ENCODE measurements around the gene PARVG.
A peak's percentile ranks its signal among the peaks of the same experiment; 100 is the strongest.

Gene PARVG

DNA sequence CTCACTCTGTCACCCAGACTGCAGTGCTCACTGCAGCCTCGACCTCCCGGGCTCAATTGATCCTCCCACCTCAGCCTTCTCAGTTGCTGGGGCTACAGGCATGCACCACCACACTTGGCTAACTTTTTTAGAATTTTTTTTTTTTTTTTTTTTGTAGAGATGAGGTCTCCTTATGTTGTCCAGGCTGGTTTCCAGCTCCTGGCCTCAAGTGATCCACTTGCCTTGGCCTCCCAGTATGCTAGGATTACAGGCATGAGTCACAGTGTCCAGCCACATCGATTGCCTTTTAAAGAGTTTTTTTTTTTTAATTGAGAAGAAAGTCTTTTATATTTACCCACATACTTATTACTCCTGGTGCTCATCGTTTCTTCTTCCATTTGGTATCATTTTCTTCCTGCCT, 30.0 kb downstream of the PARVG start:
- DNase-seq (ENCODE audit: insufficient read length, low spot score), result no peak
- no peak for FAIRE-seq

DNA sequence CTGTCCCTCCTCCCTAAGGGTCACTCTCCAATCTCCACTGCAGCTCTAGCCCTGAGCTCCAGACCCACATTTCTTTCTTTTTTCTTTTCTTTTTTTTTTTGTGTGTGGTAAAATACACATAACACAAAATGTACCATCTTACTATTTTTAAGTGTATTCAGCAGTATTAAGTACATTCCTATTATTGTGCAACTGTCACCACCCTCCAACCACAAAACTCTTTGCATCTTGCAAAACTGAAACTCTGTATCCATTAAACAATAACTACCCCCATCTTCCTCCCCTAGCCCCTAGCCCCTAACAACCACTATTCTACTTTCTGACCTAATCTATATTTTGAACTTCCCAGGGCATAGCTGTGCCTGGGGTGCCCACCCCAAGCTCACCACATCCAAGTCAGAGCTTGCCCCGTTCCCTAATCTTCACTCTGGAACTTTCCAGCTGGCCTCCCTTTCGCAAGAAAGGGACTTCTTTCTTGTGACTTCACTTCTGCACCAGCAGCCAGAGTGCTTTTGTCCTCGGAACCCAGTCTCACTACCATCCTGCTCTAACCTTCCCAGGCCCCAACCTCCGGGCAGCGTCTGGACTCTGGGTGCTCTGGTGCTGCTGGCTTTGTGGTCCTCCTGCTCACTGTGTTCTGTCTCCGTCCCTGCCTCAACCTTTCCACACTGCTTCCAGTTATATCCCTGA, 30.7 kb downstream of the PARVG start:
- FAIRE-seq (no peak), DNase-seq (ENCODE audit: insufficient read length, low spot score) (no peak)

DNA sequence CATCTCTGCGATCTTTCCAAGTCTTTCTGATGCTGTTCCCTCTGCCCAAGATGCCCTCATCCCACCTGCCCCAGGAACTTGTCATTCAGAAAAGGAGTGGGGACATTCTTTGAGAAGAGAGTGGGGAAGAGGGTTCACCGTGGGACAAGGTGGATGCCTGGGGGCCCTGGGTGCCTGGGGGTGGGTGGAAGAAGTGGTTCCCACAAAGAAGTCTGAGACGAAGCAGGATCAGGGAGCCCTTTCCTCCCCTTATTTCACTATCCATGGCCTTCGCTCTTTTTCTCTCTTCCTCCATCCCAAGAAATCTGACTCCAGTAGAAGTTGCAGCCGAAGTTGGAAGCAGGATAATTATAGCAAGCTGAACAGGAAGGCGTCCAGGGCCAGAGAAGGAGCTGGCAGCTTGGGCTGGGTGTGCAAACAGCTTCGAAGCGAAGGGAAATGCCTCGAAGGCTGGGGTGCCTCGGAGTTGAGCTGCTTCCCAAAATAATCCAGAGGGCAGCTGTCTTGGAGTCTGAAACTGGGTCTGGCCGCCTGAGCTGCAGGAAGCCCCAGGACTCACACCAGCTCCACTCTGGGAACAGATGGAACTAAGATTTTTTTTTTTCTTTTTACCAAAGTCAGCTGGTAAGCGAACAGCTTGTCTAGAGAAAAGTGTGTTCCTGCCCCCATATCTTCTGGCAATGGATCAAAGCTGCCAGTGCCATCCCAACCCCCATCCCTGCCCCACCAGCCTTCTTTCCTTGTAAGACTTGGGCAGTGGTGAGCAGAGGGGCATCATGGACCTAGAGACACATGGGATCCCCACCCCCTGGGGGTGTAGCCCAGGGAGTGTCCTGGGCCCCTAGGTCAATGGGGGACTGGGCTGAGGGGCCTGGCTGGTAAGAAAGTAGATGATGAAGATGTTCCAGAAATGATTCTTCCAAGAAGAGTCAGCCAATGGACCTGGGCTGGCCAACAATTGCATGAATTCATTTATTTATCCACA, 31.5 kb downstream of the PARVG start:
- no peak for DNase-seq (ENCODE audit: insufficient read length, low spot score)

DNA sequence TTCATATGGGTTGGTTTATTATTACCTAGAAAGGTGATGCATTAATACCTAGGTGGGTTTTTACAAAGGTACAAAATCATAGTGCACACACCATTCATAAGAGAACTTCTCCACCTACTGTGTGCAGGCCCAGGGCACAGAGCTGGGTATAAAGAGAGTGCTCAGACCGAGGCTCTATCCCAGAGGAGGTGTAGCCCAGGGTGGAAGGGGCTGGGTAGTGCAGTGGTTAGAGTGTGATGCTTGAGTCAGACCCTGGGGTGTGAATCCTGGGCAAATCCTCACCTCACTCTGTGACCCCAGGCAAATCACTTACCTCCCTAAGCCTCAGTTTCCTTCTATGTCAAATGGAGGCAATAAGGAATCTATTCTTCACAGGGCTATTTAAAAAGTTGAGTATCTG, 32.2 kb downstream of the PARVG start:
- DNase-seq (ENCODE audit: insufficient read length, low spot score), result no peak
- FAIRE-seq, result no peak

More for the DNA sequence above, 31.5 kb downstream of the PARVG start:
- no peak for FAIRE-seq

DNA sequence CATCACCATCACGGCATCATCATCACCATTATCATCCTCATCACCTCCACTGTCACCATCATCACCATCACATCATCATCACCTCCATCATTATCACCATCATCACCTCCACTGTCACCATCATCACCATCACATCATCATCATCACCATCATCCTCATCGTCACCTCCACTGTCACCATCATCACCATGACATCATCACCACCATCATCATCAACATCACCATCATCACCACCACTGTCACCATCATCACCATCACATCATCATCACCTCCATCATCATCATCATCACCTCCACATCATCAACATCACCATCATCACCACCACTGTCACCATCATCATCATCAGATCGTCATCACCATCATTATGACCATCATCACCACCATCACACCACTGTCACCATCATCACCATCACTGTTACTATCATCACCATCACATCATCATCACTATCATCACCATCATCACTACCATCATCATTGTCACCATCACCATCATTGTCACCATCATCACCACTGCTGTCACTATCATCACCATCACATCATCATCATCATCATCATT, 32.8 kb downstream of the PARVG start:
- DNase-seq (ENCODE audit: insufficient read length, low spot score) (no peak), FAIRE-seq (peak; percentile 98)

DNA sequence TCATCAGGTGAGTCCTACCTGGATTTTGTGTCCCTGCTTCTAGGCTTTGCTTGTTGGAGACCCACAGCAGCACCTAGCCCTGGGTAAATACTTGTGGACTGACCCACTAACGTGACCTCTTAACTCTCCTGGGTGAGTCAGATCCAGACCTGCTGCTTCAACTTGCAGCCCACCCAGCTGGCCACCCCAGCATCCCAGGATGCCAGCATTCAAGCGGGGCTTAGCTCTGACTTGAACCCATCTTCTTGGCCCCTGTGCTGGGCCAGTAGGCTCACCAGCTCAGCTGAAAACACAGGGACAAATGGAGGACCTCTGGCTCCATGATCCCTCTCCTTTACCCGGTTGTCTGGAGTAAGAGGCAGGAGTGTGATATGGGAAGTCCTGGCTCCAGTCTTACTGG, 33.5 kb downstream of the PARVG start:
- no peak for DNase-seq (ENCODE audit: insufficient read length, low spot score)
- no peak for FAIRE-seq

DNA sequence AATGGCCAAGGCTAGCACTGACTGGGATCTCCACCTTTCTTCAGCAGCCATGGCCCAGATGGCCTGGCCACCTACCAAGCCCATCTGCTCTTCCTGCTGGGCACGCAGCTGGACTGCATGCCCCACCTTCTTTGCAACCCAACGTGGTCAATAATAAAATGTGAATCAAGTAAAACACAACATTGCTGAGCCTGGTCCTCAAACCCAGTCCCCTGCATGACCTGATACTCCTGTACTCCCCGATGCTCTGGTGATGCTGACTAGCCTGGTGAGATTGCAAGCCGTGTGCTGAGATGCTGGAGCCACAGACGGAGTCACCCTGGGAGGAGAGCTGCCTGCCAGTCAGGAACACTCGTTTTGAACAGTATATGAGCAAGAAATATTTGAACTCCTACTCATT, 34.0 kb downstream of the PARVG start:
- DNase-seq (ENCODE audit: insufficient read length, low spot score) (no peak), FAIRE-seq (peak; percentile 38)

DNA sequence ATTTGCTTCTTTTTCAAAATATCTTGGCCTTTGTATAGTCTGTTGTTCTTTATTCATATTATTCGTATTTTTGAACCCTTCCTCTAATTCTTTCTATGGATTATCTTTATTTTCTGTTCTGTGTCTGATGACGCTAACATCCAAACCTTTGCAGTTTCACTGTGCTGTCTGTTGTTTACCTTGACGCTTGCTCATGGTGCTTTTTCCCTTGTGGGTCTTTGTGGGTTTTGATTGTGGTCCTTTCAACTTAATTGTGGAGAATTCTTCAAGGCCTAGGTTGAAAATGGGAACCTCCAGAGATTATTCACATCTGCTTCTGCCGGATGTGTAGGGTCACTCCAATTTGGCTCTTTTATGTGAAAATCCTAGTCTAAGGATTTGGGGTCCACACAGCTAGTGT, 34.6 kb downstream of the PARVG start:
- no peak for FAIRE-seq
- no peak for DNase-seq (ENCODE audit: insufficient read length, low spot score)

DNA sequence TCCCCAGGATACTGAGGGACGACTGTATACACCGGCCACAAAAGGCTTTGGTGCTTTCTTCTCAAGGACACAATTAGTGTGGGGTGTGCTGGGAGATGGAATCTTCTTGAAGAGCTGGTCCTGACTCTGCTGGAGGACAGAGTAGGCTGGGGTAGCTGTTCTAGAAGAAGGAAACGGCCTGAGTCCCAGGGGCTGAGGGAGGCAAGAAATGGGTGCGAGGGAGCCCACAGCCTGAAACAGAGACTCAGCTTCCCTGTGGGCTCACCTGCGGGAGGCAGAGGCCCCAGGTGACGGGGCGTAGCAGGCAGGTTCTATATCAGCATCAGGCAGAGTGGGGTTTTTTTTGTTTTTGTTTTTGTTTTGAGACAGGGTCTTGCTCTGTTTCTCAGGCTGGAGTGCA, 36.6 kb downstream of the PARVG start:
- no peak for DNase-seq (ENCODE audit: insufficient read length, low spot score)
- no peak for FAIRE-seq

DNA sequence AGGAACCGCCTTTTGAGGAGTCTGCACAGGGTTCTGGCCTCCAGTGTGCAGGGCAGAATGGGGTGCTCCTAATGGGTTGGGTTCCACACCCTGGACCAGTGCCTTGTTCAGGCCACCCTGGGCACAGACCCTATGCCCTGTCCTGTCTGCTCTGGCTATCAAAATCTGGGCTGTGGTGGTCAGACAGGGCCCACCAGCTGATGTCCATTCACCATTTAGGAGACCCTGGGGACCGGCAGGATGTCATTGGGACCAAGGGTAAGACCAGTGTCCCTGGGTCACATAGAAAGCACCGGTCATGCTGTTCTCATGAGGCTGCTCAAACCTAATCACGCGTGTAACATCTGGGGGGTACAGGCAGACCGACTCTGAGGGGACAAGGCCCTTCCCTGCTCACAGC, 37.3 kb downstream of the PARVG start:
- no peak for DNase-seq (ENCODE audit: insufficient read length, low spot score)

DNA sequence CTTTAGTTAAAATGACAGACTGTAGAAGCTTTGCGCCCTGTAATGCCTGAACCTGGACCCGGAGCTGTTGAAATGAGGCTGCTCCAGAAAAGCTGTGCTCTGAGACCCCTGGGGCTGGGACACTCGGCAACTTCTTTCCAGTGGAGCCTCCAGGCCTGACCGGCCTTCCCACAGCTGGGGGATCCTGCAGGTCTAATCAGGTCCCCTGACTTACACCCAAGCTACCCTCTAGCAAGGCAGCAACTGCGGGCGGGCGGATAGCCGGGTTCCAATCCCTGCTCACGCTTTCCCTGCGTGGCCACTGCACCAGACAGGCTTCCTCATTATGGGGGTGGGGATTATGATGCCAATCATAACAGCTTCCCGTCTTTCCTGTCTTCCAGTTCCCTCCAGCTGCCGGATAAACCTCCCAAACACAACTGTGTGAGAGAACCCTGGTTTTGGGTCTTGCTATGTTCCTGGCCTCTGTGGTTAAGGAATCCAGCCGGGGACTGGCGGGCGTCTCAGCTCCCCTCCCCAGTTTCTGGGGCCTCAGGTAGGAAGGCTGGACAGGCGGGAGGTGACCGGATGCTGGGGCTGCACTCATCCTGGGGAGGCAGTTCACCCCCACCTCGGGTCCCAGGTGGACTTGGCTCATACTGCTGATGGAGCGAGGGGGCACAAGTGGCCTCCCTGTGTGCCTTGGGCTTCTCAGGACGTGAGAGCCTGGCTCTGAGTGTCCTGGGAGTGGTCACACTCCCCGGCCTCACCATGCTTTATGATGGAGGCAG, 38.6 kb downstream of the PARVG start:
- FAIRE-seq, result no peak

More for the DNA sequence above, 37.3 kb downstream of the PARVG start:
- no peak for FAIRE-seq

DNA sequence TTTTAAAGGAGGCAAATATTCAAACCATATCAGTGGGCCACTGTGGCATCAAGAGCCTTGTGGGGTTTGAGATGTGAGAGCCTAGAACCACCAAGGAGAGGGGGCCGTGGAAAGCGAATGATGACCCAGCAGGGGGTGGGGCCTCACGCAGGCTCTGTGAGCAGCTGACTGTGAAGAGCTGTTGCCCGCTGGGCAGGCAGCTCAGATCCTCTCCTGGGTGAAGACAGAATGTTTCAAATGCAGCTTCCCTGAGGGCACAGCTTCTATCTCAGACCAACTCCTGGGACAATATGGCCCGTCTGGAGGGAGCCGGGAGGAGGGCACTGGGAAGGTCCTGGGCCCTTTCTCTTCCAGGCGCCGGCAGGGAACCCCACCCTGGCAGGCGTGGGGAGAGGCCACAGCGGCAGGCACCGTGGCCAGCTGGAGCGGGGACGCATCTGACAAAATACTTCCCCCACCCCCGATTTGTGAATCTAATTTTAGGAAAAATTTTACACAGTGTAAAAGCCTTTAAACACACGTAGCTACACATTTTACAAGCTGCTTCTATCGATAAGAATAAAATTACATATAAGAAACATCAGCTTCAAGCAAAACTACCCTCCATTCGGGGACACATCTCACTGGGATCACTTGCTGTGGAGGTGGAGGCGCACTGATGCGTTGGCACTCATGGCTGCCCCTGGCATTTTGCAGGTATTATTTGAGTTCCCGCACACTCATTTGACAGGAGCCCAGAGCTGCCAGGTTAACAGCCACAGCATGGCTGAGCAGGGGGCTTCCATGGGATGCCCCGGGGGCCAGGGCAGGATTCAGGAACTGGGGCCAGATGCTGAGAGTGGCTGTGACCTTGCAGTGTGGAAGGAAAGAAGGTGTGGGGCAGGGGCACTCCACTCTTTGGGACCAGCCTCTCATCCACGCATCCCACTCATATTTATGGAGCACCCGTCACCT, 40.3 kb downstream of the PARVG start:
- DNase-seq (ENCODE audit: insufficient read length, low spot score), result no peak
- no peak for FAIRE-seq

More for the DNA sequence above, 38.6 kb downstream of the PARVG start:
- no peak for DNase-seq (ENCODE audit: insufficient read length, low spot score)

DNA sequence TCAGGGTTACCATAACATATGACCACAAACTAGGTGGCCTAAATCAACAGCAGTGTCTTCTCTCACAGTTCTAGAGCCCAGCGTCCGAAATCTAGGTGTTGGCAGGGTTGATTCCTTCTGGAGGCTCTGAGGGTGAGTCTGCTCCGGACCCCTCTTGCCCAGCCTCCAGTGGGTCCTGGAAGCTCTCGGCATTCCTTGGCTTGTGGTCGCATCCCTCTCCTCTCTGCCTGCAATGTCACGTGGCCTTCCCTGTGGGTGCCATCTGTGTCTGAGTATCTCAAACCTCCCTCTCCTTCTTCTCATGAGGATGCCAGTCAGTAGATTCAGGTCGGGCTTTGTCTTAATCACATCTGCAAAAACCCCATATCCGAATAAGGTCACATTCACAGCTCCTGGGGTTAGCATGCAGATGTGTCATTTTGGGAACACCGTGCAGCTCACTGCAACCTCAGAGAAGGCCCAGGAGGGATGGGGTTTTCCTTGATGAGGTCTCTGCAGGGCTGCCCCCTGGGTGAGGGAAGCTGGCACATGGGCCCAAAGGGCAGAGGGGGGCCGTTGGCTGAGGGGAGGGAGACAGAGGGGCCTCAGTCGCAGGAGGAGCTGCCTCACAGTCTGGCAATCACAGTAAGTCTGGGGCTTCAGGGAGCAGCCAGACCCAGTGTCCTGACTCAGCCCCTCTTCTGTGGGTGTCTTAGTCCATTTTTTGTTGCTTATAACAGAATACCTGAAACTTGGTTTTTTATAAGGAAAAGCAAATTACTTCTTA, 41.2 kb downstream of the PARVG start:
- no peak for DNase-seq (ENCODE audit: insufficient read length, low spot score)
- FAIRE-seq, result no peak

DNA sequence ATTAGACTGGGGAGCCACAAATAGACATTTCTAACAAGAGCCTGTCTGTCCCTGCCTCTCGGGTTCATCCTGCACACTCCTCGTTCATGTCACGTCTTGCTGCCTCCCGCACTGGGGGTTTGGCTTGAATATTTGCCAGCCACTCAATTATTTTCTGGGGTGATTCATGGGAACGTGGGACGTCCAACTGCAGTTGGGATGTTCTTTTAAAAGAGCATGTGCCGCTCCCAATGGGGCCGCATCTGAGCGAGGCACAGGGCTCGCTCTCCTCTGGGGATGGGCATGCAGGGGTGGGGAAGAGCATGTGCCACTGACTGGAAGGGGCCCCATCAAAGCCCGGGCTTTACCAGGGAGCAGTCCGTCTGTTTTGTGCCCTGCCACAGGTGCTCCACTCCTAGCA, 43.4 kb downstream of the PARVG start:
- no peak for FAIRE-seq
- DNase-seq (ENCODE audit: insufficient read length, low spot score), result no peak

DNA sequence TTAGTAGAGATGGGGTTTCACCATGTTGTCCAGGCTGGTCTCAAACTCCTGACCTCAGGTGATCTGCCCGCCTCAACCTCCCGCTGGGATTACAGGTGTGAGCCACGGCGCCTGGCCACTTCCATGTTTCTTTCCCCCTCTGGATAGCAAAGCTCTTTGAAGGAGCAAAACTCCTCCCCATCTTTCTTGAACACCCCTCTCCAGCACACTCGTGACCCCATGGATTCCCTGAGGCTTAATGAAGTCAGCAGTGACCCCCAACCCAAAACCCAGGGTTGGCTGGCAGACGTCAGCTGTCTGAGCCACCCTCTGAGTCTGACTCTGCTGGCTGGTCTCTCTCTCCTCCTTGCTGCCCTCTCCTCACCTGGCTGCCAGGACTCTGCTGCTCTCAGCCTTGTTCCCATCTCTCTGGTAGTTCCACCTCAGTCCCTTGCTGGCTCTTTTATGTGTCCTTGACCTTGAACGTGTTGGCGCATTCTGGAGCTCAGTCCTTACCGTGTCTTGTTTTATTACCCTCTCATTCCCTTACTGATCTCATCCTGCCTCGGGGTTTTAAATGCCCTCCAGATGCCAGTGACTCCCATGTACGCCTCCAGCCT, 44.5 kb downstream of the PARVG start:
- FAIRE-seq (no peak), DNase-seq (ENCODE audit: insufficient read length, low spot score) (no peak)

DNA sequence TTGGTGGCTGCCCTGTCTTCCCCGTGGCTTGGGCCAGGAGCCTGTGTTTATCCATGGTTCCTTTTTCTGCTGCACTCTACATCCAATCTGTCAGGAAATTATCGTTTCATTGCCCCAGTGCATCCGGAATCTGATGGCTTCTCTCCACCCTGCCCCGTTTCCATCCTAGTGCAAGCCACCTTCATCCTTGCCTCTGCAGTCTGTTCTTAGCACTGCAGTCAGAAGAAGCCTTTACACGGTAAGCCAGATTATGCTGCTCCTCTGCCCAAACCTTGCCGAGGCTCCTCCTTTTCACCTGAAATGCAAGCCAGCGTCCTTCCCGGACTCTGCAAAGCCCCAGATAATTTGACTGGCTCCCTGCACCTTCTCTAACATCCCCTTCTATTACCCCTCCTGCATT, 45.1 kb downstream of the PARVG start:
- DNase-seq (ENCODE audit: insufficient read length, low spot score) (no peak), FAIRE-seq (no peak)

DNA sequence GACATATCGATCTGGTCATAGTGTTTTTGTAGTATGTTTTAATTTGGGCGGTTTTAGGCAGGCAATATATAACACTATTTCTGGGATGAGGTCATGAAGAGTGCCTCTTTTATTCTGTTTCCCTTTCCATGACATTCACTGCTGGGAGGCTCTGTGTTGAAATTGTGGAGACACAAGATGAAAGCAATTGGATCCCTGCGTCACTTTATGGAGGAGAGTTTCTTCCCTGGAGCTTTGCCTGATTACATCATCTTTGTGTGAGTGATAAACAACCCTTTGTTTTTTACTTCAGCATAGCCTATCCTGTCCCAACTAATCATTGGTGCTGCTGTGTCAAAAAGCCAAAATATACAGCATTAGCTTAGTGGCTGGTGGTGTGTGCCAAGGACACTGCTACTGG, 48.6 kb downstream of the PARVG start:
- no peak for DNase-seq (ENCODE audit: insufficient read length, low spot score)
- no peak for FAIRE-seq

DNA sequence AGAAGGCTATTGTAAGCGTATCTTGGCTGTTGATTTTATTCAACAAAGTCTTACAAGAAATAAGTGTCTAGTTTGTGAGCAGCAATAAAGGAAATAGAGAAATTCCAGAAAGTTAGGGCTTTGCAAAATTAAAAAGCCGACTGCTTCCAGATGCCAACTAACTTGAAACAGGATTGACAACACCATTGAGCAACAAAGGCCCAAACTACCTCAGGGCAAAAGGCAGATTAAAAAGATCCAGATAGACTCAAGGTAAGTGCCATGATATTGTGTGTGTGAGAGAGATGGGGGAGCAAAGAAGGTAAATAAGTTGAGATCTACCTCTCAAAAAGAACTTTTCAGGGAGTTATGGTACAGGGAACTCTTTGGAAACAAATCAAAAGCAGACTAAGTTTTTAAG, 49.1 kb downstream of the PARVG start:
- DNase-seq (ENCODE audit: insufficient read length, low spot score) (no peak), FAIRE-seq (no peak)

DNA sequence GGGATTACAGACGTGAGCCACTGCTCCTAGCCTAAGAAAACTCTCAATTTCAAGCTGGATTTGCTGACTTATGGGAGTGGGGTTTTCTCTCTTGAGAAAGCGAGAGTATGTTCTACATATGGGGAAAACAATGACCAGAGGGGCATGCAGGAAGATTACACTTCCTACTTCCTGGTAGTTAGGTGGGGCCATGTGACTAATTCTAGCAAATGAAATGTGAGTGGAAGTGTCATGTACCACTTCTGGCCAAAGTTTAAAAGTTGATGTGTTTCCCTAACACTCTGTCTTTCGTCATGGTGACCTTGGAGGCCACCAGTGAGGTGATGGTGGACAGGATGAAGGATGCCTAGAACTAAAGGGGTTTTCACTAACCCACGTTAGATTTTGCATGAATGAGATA, 50.5 kb downstream of the PARVG start:
- no peak for DNase-seq (ENCODE audit: insufficient read length, low spot score)
- FAIRE-seq, result no peak

Data from HTR-8/SVneo (cell line).